G401 (cell line): ENCODE measurements around the gene SUMO3. TPM values are rescaled to one million over a fixed set of nuclear protein-coding genes. Genes with fewer than 3 reads are reported as not detected.

Source experiments
- DNase-seq: peaks from one replicate; pipeline ENCODE4 v3.0.0-alpha.2; 2015; ENCODE audit warnings: low spot score
- in situ Hi-C: cut with HindIII; loops from 2 replicates; pipeline ENCODE4 v1.10.0; 2016; ENCODE audit warnings: low sequenced_read_pairs, mixed read lengths
- total RNA-seq: library from RNA; depleted of rRNA; stranded (reverse); fragments of >200 nt; shearing (Covaris generic); gene quantifications from 2 replicates; pipeline ENCODE4 v1.2.3, GENCODE V29; 2014

SUMO3 gene
- total RNA-seq, 1 experiment from 2014 or later: 59.0 TPM

GRCh38 chr21:44848821-44849521 lies 31.1 kb upstream of the SUMO3 start:
- in situ Hi-C loops: no loop called here
- no peak for DNase-seq

- in situ Hi-C loops: no loop called here
- no peak for DNase-seq
Measured at GRCh38 chr21:44847261-44848056, 29.6 kb upstream of the SUMO3 start.

- in situ Hi-C loops: no loop called here
- peak; percentile 31 for DNase-seq
Measured at GRCh38 chr21:44846485-44847260, 28.8 kb upstream of the SUMO3 start.

- no peak for DNase-seq
- in situ Hi-C loops: no loop called here
Measured at GRCh38 chr21:44846224-44846484, 28.3 kb upstream of the SUMO3 start.

GRCh38 chr21:44845418-44846223 lies 27.8 kb upstream of the SUMO3 start:
- DNase-seq: peak; percentile 54
- in situ Hi-C loops: no loop called here

- in situ Hi-C loops: no loop called here
- DNase-seq: no peak
Measured at GRCh38 chr21:44844256-44844655, 26.4 kb upstream of the SUMO3 start.

- DNase-seq: no peak
- in situ Hi-C loops: no loop called here
Measured at GRCh38 chr21:44842721-44843445, 25.0 kb upstream of the SUMO3 start.

- in situ Hi-C loops: no loop called here
- no peak for DNase-seq
Measured at GRCh38 chr21:44842087-44842486, 24.2 kb upstream of the SUMO3 start.

GRCh38 chr21:44840771-44841170 lies 22.9 kb upstream of the SUMO3 start:
- DNase-seq: no peak
- in situ Hi-C loops: no loop called here

GRCh38 chr21:44838951-44839350 lies 21.1 kb upstream of the SUMO3 start:
- in situ Hi-C loops: no loop called here
- DNase-seq: no peak

- no peak for DNase-seq
- in situ Hi-C loops: no loop called here
Measured at GRCh38 chr21:44838039-44838895, 20.4 kb upstream of the SUMO3 start.

- DNase-seq: no peak
- in situ Hi-C loops: no loop called here
Measured at GRCh38 chr21:44837537-44837936, 19.7 kb upstream of the SUMO3 start.

- peak; percentile 46 for DNase-seq
- in situ Hi-C loops: no loop called here
Measured at GRCh38 chr21:44836666-44837471, 19.0 kb upstream of the SUMO3 start.

GRCh38 chr21:44836349-44836665 lies 18.4 kb upstream of the SUMO3 start:
- DNase-seq: no peak
- in situ Hi-C loops: no loop called here

GRCh38 chr21:44835647-44835973 lies 17.7 kb upstream of the SUMO3 start:
- in situ Hi-C loops: no loop called here
- no peak for DNase-seq

- in situ Hi-C loops: no loop called here
- no peak for DNase-seq
Measured at GRCh38 chr21:44834951-44835646, 17.2 kb upstream of the SUMO3 start.
